SU-DHL-6 (cell line): ENCODE data around the gene NMT1.
A peak's percentile ranks its signal among the peaks of the same experiment; 100 is the strongest.

ENCODE experiments used
- H2AFZ ChIP-seq: fragments of 200-600 bp; sonication (generic); 2 replicates; pipeline ENCODE4 v1.6.1; 2014; ENCODE audit warnings: low read depth, mild to moderate bottlenecking, moderate library complexity, mixed read lengths, antibody characterized with exemption, low read length; ENCODE audit not compliant: severe bottlenecking
- H3F3A ChIP-seq: fragments of 200-600 bp; shearing (Covaris generic); 2 replicates; pipeline ENCODE4 v1.6.0; 2016; ENCODE audit warnings: antibody characterized with exemption, mild to moderate bottlenecking; ENCODE audit not compliant: insufficient read depth
- H3K27ac ChIP-seq: fragments of 200-600 bp; sonication (generic); 2 replicates; pipeline ENCODE4 v1.5.1; 2016; ENCODE audit warnings: low read depth, mild to moderate bottlenecking, low read length, moderate library complexity, mixed read lengths
- H3K27me3 ChIP-seq: fragments of 200-600 bp; sonication (generic), shearing (Covaris generic); 2 replicates; pipeline ENCODE4 v1.6.0; 2014; ENCODE audit warnings: mild to moderate bottlenecking, low read length
- H3K36me3 ChIP-seq: fragments of 200-600 bp; sonication (generic); 2 replicates; pipeline ENCODE4 v1.6.1; 2014; ENCODE audit warnings: mild to moderate bottlenecking, low read length, mixed read lengths
- H3K4me2 ChIP-seq: fragments of 300-600, 200-600 bp; shearing (Covaris generic), sonication (generic); 2 replicates; pipeline ENCODE4 v1.6.0; 2014; ENCODE audit warnings: low read length, low read depth, mild to moderate bottlenecking; ENCODE audit not compliant: poor library complexity, severe bottlenecking
- H3K4me3 ChIP-seq: fragments of 200-600 bp; sonication (generic); 2 replicates; pipeline ENCODE4 v1.5.1; 2014; ENCODE audit warnings: antibody characterized with exemption, low read length, mild to moderate bottlenecking, mixed read lengths; ENCODE audit not compliant: insufficient read depth, poor library complexity, severe bottlenecking
- H3K79me2 ChIP-seq: fragments of 200-600 bp; sonication (generic); 2 replicates; pipeline ENCODE4 v1.6.1; 2014; ENCODE audit warnings: mild to moderate bottlenecking, low read length, moderate library complexity; ENCODE audit not compliant: insufficient read depth
- H3K9ac ChIP-seq: fragments of 200-600 bp; sonication (generic); 2 replicates; pipeline ENCODE4 v1.7.0; 2014; ENCODE audit warnings: mild to moderate bottlenecking, low read length
- H3K9me2 ChIP-seq: fragments of 200-600 bp; sonication (generic); replicated peaks from 2 replicates; pipeline ENCODE4 v1.6.1; 2014; ENCODE audit warnings: low read length; ENCODE audit not compliant: insufficient read depth
- H3K9me3 ChIP-seq: fragments of 200-600 bp; sonication (generic); 2 replicates; pipeline ENCODE4 v1.6.1; 2014; ENCODE audit warnings: low read length, mixed read lengths; ENCODE audit not compliant: insufficient read depth
- H4K20me1 ChIP-seq: fragments of 200-600 bp; sonication (generic); 2 replicates; pipeline ENCODE4 v1.6.1; 2014; ENCODE audit warnings: low read depth, mild to moderate bottlenecking, antibody characterized with exemption, low read length, moderate library complexity, mixed read lengths
- CTCF ChIP-seq: fragments of 200-600 bp; sonication (generic); IDR thresholded peaks from one replicate; pipeline ENCODE4 v1.5.1; 2017; ENCODE audit warnings: antibody characterized with exemption, mild to moderate bottlenecking, low read length, moderate library complexity; ENCODE audit not compliant: insufficient read depth, poor library complexity, severe bottlenecking
- EZH2phosphoT487 ChIP-seq: fragments of 200-600 bp; sonication (generic), shearing (Covaris generic); conservative IDR thresholded peaks from 2 replicates; pipeline ENCODE4 v1.6.1; 2018; ENCODE audit warnings: mild to moderate bottlenecking, antibody characterized with exemption, low read length, moderate library complexity, mixed read lengths

Gene NMT1

GRCh38 chr17:45146592-45146889 is 85.4 kb downstream of the NMT1 start:
- Histone ChIP-seq H3K4me3 (no peak overlapping the region), H3K9me2 (no peaks in the 10 kb centered on the region), H3K27ac (no peak overlapping the region)

GRCh38 chr17:45146890-45147580 is 85.9 kb downstream of the NMT1 start:
- Histone ChIP-seq H3F3A (peaks cover 19% of the 10 kb centered on the region), H3K4me2 (peak overlapping the region; percentile 67), H3K4me3 (peak overlapping the region; percentile 62), H2AFZ (peak overlapping the region; percentile 46), H3K27me3 (no peaks in the 10 kb centered on the region), H3K9ac (peak overlapping the region; percentile 58), H4K20me1 (peaks cover 10% of the 10 kb centered on the region; the same call in 1 of the 2 replicates), H3K36me3 (no peaks in the 10 kb centered on the region), H3K27ac (no peak overlapping the region), H3K9me2 (no peaks in the 10 kb centered on the region), H3K9me3 (no peaks in the 10 kb centered on the region), H3K79me2 (no peaks in the 10 kb centered on the region)
- no peak for TF ChIP-seq EZH2phosphoT487
- no peak for TF ChIP-seq CTCF

More at GRCh38 chr17:45146592-45146889, 85.4 kb downstream of the NMT1 start:
- Histone ChIP-seq H3F3A (peaks cover 14% of the 10 kb centered on the region), H2AFZ (no peak overlapping the region), H3K27me3 (no peaks in the 10 kb centered on the region), H3K79me2 (no peaks in the 10 kb centered on the region), H3K9me3 (no peaks in the 10 kb centered on the region), H3K36me3 (no peaks in the 10 kb centered on the region), H4K20me1 (peaks cover 8% of the 10 kb centered on the region; the same call in 1 of the 2 replicates), H3K4me2 (peak overlapping the region; percentile 67), H3K9ac (no peak overlapping the region)
- TF ChIP-seq EZH2phosphoT487 = no peak
- no peak for TF ChIP-seq CTCF

GRCh38 chr17:45147581-45148182 is 86.6 kb downstream of the NMT1 start:
- peaks cover 10% of the 10 kb centered on the region; the same call in 1 of the 2 replicates for H4K20me1 ChIP-seq
- peak overlapping the region; percentile 67 for H3K4me2 ChIP-seq
- no peaks in the 10 kb centered on the region for H3K36me3 ChIP-seq
- H3K27ac ChIP-seq = peak overlapping the region; percentile 87
- TF ChIP-seq CTCF (no peak), EZH2phosphoT487 (no peak)
- H3K79me2 ChIP-seq = no peaks in the 10 kb centered on the region
- peak overlapping the region; percentile 46 for H2AFZ ChIP-seq
- H3F3A ChIP-seq = peaks cover 19% of the 10 kb centered on the region
- no peaks in the 10 kb centered on the region for H3K9me2 ChIP-seq
- H3K9me3 ChIP-seq = no peaks in the 10 kb centered on the region
- H3K4me3 ChIP-seq = peak overlapping the region; percentile 62
- peak overlapping the region; percentile 58 for H3K9ac ChIP-seq
- H3K27me3 ChIP-seq = no peaks in the 10 kb centered on the region
